ENCODE results near the gene ANK3. TPM values are rescaled to one million over a fixed set of nuclear protein-coding genes. Genes with fewer than 3 reads are reported as not detected.

Gene ANK3
- total RNA-seq, 1 experiment from 2014 or later = 15.3 TPM

DNA sequence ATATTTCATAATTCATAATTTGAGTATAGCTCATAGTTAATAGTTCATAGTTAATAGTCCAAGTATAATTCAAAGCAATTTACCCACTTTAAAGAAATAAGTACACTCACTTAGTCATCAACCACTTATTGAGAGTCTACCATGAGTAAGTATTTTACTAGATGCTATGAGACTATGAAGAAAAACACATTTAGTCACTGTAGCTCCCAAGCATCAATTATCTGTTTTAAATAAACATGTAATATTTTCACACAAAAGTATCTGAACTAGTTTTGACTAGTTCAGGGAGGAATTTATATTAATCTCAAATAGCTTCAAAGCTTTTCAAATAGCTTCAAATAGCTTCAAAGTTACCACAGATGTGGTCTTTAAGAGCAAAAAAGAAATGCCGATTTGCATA is 119.2 kb downstream of the ANK3 start:
- RAD21 ChIA-PET (ENCODE audit: low non-redundant PET in 1 of 2, low total read pairs in 2 of 2, uncharacterized antibody in 2 of 2, unreplicated experiment in 2 of 2) = no interaction called here
- Histone ChIP-seq H3K27me3 (ENCODE audit: insufficient read depth, low read length) (no peaks in the 10 kb centered on the region), H3K4me2 (ENCODE audit: low read length) (no peak overlapping the region), H3K27ac (ENCODE audit: low read depth, low read length) (no peak overlapping the region), H3K9ac (ENCODE audit: low read length) (no peak overlapping the region), H3K79me2 (ENCODE audit: insufficient read depth, low read length) (no peaks in the 10 kb centered on the region), H4K20me1 (ENCODE audit: insufficient read depth) (no peaks in the 10 kb centered on the region), H3K4me3 (replicated peaks in 1 of 2; ENCODE audit: low read depth in 1 of 2, low read length in 2 of 2) (no peak overlapping the region), H3K36me3 (ENCODE audit: control insufficient read depth in 1 of 2, insufficient read depth in 2 of 2, low read length in 2 of 2) (no peaks in the 10 kb centered on the region), H3K9me3 (ENCODE audit: control insufficient read depth in 1 of 2, insufficient read depth in 1 of 2, low read depth in 1 of 2, low read length in 2 of 2) (no peaks in the 10 kb centered on the region), H3K9me2 (ENCODE audit: insufficient read depth) (no peaks in the 10 kb centered on the region), H2AFZ (ENCODE audit: low read depth, low read length, poor library complexity, severe bottlenecking) (no peak overlapping the region), H3K4me1 (ENCODE audit: control insufficient read depth in 1 of 2, insufficient read depth in 2 of 2, low read length in 2 of 2) (no peaks in the 10 kb centered on the region)
- no peak for DNase-seq (ENCODE audit: low read depth, low spot score)
- no peak for TF ChIP-seq SRF (IDR thresholded peaks at IDR 0.05; ENCODE audit: low read depth)
- no peak for TF ChIP-seq CBX3 (IDR thresholded peaks at IDR 0.05; ENCODE audit: low read depth)
- no peak for TF ChIP-seq POLR2A (IDR thresholded peaks at IDR 0.05; ENCODE audit: borderline replicate concordance, extremely low read depth, insufficient read depth, insufficient read length)
- TF ChIP-seq EZH2phosphoT487 (IDR thresholded peaks at IDR 0.05; ENCODE audit: borderline replicate concordance) = no peak
- TF ChIP-seq SIN3A (IDR thresholded peaks at IDR 0.05; ENCODE audit: low read depth) = no peak
- TF ChIP-seq RAD21 (IDR thresholded peaks at IDR 0.05; ENCODE audit: low read depth) = no peak
- no peak for TF ChIP-seq SP1 (IDR thresholded peaks at IDR 0.05; ENCODE audit: low read depth)
- TF ChIP-seq, protein P1, sequence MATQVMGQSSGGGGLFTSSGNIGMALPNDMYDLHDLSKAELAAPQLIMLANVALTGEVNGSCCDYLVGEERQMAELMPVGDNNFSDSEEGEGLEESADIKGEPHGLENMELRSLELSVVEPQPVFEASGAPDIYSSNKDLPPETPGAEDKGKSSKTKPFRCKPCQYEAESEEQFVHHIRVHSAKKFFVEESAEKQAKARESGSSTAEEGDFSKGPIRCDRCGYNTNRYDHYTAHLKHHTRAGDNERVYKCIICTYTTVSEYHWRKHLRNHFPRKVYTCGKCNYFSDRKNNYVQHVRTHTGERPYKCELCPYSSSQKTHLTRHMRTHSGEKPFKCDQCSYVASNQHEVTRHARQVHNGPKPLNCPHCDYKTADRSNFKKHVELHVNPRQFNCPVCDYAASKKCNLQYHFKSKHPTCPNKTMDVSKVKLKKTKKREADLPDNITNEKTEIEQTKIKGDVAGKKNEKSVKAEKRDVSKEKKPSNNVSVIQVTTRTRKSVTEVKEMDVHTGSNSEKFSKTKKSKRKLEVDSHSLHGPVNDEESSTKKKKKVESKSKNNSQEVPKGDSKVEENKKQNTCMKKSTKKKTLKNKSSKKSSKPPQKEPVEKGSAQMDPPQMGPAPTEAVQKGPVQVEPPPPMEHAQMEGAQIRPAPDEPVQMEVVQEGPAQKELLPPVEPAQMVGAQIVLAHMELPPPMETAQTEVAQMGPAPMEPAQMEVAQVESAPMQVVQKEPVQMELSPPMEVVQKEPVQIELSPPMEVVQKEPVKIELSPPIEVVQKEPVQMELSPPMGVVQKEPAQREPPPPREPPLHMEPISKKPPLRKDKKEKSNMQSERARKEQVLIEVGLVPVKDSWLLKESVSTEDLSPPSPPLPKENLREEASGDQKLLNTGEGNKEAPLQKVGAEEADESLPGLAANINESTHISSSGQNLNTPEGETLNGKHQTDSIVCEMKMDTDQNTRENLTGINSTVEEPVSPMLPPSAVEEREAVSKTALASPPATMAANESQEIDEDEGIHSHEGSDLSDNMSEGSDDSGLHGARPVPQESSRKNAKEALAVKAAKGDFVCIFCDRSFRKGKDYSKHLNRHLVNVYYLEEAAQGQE (IDR thresholded peaks at IDR 0.05; ENCODE audit: low read depth) = no peak
- TF ChIP-seq, protein P2, sequence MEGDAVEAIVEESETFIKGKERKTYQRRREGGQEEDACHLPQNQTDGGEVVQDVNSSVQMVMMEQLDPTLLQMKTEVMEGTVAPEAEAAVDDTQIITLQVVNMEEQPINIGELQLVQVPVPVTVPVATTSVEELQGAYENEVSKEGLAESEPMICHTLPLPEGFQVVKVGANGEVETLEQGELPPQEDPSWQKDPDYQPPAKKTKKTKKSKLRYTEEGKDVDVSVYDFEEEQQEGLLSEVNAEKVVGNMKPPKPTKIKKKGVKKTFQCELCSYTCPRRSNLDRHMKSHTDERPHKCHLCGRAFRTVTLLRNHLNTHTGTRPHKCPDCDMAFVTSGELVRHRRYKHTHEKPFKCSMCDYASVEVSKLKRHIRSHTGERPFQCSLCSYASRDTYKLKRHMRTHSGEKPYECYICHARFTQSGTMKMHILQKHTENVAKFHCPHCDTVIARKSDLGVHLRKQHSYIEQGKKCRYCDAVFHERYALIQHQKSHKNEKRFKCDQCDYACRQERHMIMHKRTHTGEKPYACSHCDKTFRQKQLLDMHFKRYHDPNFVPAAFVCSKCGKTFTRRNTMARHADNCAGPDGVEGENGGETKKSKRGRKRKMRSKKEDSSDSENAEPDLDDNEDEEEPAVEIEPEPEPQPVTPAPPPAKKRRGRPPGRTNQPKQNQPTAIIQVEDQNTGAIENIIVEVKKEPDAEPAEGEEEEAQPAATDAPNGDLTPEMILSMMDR (IDR thresholded peaks at IDR 0.05 in 2 of 3, conservative IDR thresholded peaks at IDR 0.05 in 1 of 3; ENCODE audit: borderline replicate concordance in 1 of 3, insufficient read depth in 1 of 3, low read depth in 2 of 3, low read length in 2 of 3) = no peak
- TF ChIP-seq FOSL1 (IDR thresholded peaks at IDR 0.05; ENCODE audit: low read depth) = no peak
- TF ChIP-seq ZFX (IDR thresholded peaks at IDR 0.05) = no peak
- TF ChIP-seq, protein P3, sequence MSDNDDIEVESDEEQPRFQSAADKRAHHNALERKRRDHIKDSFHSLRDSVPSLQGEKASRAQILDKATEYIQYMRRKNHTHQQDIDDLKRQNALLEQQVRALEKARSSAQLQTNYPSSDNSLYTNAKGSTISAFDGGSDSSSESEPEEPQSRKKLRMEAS (IDR thresholded peaks at IDR 0.05) = no peak
- TF ChIP-seq, protein P4, sequence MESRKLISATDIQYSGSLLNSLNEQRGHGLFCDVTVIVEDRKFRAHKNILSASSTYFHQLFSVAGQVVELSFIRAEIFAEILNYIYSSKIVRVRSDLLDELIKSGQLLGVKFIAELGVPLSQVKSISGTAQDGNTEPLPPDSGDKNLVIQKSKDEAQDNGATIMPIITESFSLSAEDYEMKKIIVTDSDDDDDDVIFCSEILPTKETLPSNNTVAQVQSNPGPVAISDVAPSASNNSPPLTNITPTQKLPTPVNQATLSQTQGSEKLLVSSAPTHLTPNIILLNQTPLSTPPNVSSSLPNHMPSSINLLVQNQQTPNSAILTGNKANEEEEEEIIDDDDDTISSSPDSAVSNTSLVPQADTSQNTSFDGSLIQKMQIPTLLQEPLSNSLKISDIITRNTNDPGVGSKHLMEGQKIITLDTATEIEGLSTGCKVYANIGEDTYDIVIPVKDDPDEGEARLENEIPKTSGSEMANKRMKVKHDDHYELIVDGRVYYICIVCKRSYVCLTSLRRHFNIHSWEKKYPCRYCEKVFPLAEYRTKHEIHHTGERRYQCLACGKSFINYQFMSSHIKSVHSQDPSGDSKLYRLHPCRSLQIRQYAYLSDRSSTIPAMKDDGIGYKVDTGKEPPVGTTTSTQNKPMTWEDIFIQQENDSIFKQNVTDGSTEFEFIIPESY (IDR thresholded peaks at IDR 0.05; ENCODE audit: extremely low read depth, insufficient replicate concordance, low read length) = no peak
- no peak for TF ChIP-seq POLR2AphosphoS5 (IDR thresholded peaks at IDR 0.05; ENCODE audit: low read depth, low read length)
- no peak for TF ChIP-seq CEBPB (IDR thresholded peaks at IDR 0.05; ENCODE audit: low read depth)
- no peak for TF ChIP-seq ZNF274 (IDR thresholded peaks at IDR 0.05; ENCODE audit: low read depth, low read length)
- TF ChIP-seq TCF7L2 (IDR thresholded peaks at IDR 0.05; ENCODE audit: borderline replicate concordance, extremely low read depth, insufficient read depth, insufficient read length) = no peak
- no peak for TF ChIP-seq EZH2 (IDR thresholded peaks at IDR 0.05)
- ATAC-seq = no peak
- CTCF ChIA-PET = no interaction called here
- POLR2A ChIA-PET = no interaction called here
- BruUV-seq (replicated peaks) = no TSS peak
- intact Hi-C loops (cut with micrococcal nuclease) = no loop called here
